ENCODE data around the gene MROH7.

MROH7 gene

GRCh38 chr1:54743416-54744226 is 102.0 kb downstream of the MROH7 start:
- no peak for DNase-seq

GRCh38 chr1:54744696-54745095 is 103.1 kb downstream of the MROH7 start:
- no peak for DNase-seq

- DNase-seq: no peak
Measured at GRCh38 chr1:54745274-54745673, 103.7 kb downstream of the MROH7 start.

GRCh38 chr1:54745864-54746263 is 104.3 kb downstream of the MROH7 start:
- no peak for DNase-seq

- DNase-seq: no peak
Measured at GRCh38 chr1:54748094-54748835, 106.7 kb downstream of the MROH7 start.

- DNase-seq: no peak
Measured at GRCh38 chr1:54750596-54750995, 109.0 kb downstream of the MROH7 start.

GRCh38 chr1:54751426-54751825 is 109.8 kb downstream of the MROH7 start:
- DNase-seq: no peak

GRCh38 chr1:54754045-54754444 is 112.5 kb downstream of the MROH7 start:
- DNase-seq: no peak

GRCh38 chr1:54754486-54755285 is 113.1 kb downstream of the MROH7 start:
- DNase-seq: no peak

- no peak for DNase-seq
Measured at GRCh38 chr1:54757833-54758232, 116.2 kb downstream of the MROH7 start.

GRCh38 chr1:54758678-54759348 is 117.2 kb downstream of the MROH7 start:
- DNase-seq: no peak
